Stimulated activated memory B cell treated with anti-CD40 and anti-IgM and Interleukin-4, amounts not matched to agents 10 μg/mL and 1 μg/mL and 100 μg/mL, for 72 hours (primary cell): ENCODE measurements around the gene SLC37A1.
"Not testable (repeated sequence)": the region's sequence is repeated elsewhere in the genome, so short reads cannot be mapped to it uniquely, and the experiment has no call there.

ENCODE experiments used
- ATAC-seq: fragments of 150-1000 bp; cut with Tn5 transposase; 2 replicates; pipeline ENCODE4 v1.10.0; 2021
- H3K27ac Mint-ChIP-seq: one replicate; pipeline ENCODE4 v1.8.0; 2022; ENCODE audit warnings: mild to moderate bottlenecking, mixed read lengths
- H3K27me3 Mint-ChIP-seq: one replicate; pipeline ENCODE4 v1.8.0; 2022; ENCODE audit warnings: mixed read lengths
- H3K36me3 Mint-ChIP-seq: one replicate; pipeline ENCODE4 v1.8.0; 2022; ENCODE audit warnings: mixed read lengths
- H3K4me1 Mint-ChIP-seq: one replicate; pipeline ENCODE4 v1.8.0; 2022; ENCODE audit warnings: mixed read lengths
- H3K4me3 Mint-ChIP-seq: one replicate; pipeline ENCODE4 v1.8.0; 2022; ENCODE audit warnings: mild to moderate bottlenecking, moderate library complexity, mixed read lengths
- H3K9me3 Mint-ChIP-seq: one replicate; pipeline ENCODE4 v1.8.0; 2022; ENCODE audit warnings: mixed read lengths

SLC37A1 gene

GRCh38 chr21:42513151-42513984 lies at the start of gene SLC37A1:
Gene SLC37A1 (plus strand): TSS chr21:42513852. CDS start chr21:42518455, 4,603 bp downstream.
- Mint-ChIP-seq H3K4me3 (peak within 1 kb of the TSS; percentile 92), H3K27me3 (no peaks in the 10 kb centered on the region), H3K27ac (peak within 1 kb of the TSS; percentile 63), H3K9me3 (no peaks in the 10 kb centered on the region), H3K4me1 (peaks cover 48% of the 10 kb centered on the region), H3K36me3 (peaks cover 19% of the 10 kb centered on the region)
- ATAC-seq: peak; percentile 79

GRCh38 chr21:42463861-42464515 lies 49.7 kb upstream of the SLC37A1 start:
- Mint-ChIP-seq H3K36me3 (no peaks in the 10 kb centered on the region), H3K27me3 (no peaks in the 10 kb centered on the region), H3K4me1 (peaks cover 88% of the 10 kb centered on the region), H3K27ac (peak overlapping the region; percentile 85), H3K9me3 (peaks cover 6% of the 10 kb centered on the region), H3K4me3 (peak overlapping the region; percentile 29)
- ATAC-seq: no peak

GRCh38 chr21:42465008-42465802 lies 48.4 kb upstream of the SLC37A1 start:
- H3K27me3 Mint-ChIP-seq: no peaks in the 10 kb centered on the region
- H3K27ac Mint-ChIP-seq: peak overlapping the region; percentile 85
- peaks cover 6% of the 10 kb centered on the region for H3K9me3 Mint-ChIP-seq
- peak; percentile 69 for ATAC-seq
- H3K4me1 Mint-ChIP-seq: peaks cover 89% of the 10 kb centered on the region
- peak overlapping the region; percentile 30 for H3K4me3 Mint-ChIP-seq
- no peaks in the 10 kb centered on the region for H3K36me3 Mint-ChIP-seq

GRCh38 chr21:42465803-42466127 lies 47.9 kb upstream of the SLC37A1 start:
- H3K27me3 Mint-ChIP-seq: no peaks in the 10 kb centered on the region
- H3K4me3 Mint-ChIP-seq: no peak overlapping the region
- peaks cover 84% of the 10 kb centered on the region for H3K4me1 Mint-ChIP-seq
- H3K9me3 Mint-ChIP-seq: peaks cover 6% of the 10 kb centered on the region
- no peaks in the 10 kb centered on the region for H3K36me3 Mint-ChIP-seq
- H3K27ac Mint-ChIP-seq: peak overlapping the region; percentile 85
- no peak for ATAC-seq

GRCh38 chr21:42466700-42467099 lies 47.0 kb upstream of the SLC37A1 start:
- no peak overlapping the region for H3K4me3 Mint-ChIP-seq
- no peak for ATAC-seq
- no peaks in the 10 kb centered on the region for H3K27me3 Mint-ChIP-seq
- H3K36me3 Mint-ChIP-seq: no peaks in the 10 kb centered on the region
- peak overlapping the region; percentile 57 for H3K27ac Mint-ChIP-seq
- peaks cover 81% of the 10 kb centered on the region for H3K4me1 Mint-ChIP-seq
- peaks cover 6% of the 10 kb centered on the region for H3K9me3 Mint-ChIP-seq

GRCh38 chr21:42467140-42467983 lies 46.3 kb upstream of the SLC37A1 start:
- H3K9me3 Mint-ChIP-seq: peaks cover 6% of the 10 kb centered on the region
- H3K4me1 Mint-ChIP-seq: peaks cover 81% of the 10 kb centered on the region
- no peak for ATAC-seq
- H3K27ac Mint-ChIP-seq: peak overlapping the region; percentile 57
- H3K4me3 Mint-ChIP-seq: no peak overlapping the region
- no peaks in the 10 kb centered on the region for H3K36me3 Mint-ChIP-seq
- H3K27me3 Mint-ChIP-seq: no peaks in the 10 kb centered on the region

- no peak for ATAC-seq
- no peak overlapping the region for H3K4me3 Mint-ChIP-seq
- peaks cover 70% of the 10 kb centered on the region for H3K4me1 Mint-ChIP-seq
- no peaks in the 10 kb centered on the region for H3K36me3 Mint-ChIP-seq
- H3K27me3 Mint-ChIP-seq: peaks cover 1% of the 10 kb centered on the region
- H3K9me3 Mint-ChIP-seq: peaks cover 6% of the 10 kb centered on the region
- peak overlapping the region; percentile 66 for H3K27ac Mint-ChIP-seq
Measured at GRCh38 chr21:42468491-42469131, 45.0 kb upstream of the SLC37A1 start.

GRCh38 chr21:42469272-42469671 lies 44.4 kb upstream of the SLC37A1 start:
- Mint-ChIP-seq H3K4me3 (no peak overlapping the region), H3K36me3 (no peaks in the 10 kb centered on the region), H3K27ac (peak overlapping the region; percentile 66), H3K9me3 (no peaks in the 10 kb centered on the region), H3K27me3 (peaks cover 8% of the 10 kb centered on the region), H3K4me1 (peaks cover 70% of the 10 kb centered on the region)
- peak; percentile 65 for ATAC-seq

- Mint-ChIP-seq H3K4me1 (peaks cover 70% of the 10 kb centered on the region), H3K27ac (peak overlapping the region; percentile 66), H3K27me3 (peaks cover 12% of the 10 kb centered on the region)
- ATAC-seq, H3K36me3 Mint-ChIP-seq, H3K4me3 Mint-ChIP-seq, H3K9me3 Mint-ChIP-seq: not testable (repeated sequence)
Measured at GRCh38 chr21:42469726-42470125, 43.9 kb upstream of the SLC37A1 start.

- Mint-ChIP-seq H3K4me3 (no peak overlapping the region), H3K4me1 (peaks cover 71% of the 10 kb centered on the region), H3K9me3 (no peaks in the 10 kb centered on the region), H3K27ac (peak overlapping the region; percentile 16), H3K36me3 (no peaks in the 10 kb centered on the region), H3K27me3 (peaks cover 13% of the 10 kb centered on the region)
- ATAC-seq: no peak
Measured at GRCh38 chr21:42471206-42471605, 42.4 kb upstream of the SLC37A1 start.

- Mint-ChIP-seq H3K27me3 (peaks cover 13% of the 10 kb centered on the region), H3K9me3 (no peaks in the 10 kb centered on the region), H3K27ac (peak overlapping the region; percentile 16), H3K36me3 (no peaks in the 10 kb centered on the region), H3K4me1 (peaks cover 74% of the 10 kb centered on the region), H3K4me3 (no peak overlapping the region)
- no peak for ATAC-seq
Measured at GRCh38 chr21:42471716-42472330, 41.8 kb upstream of the SLC37A1 start.

- no peaks in the 10 kb centered on the region for H3K9me3 Mint-ChIP-seq
- no peak for ATAC-seq
- H3K36me3 Mint-ChIP-seq: no peaks in the 10 kb centered on the region
Measured at GRCh38 chr21:42472521-42472920, 41.1 kb upstream of the SLC37A1 start.

GRCh38 chr21:42473498-42474042 lies 40.1 kb upstream of the SLC37A1 start:
- Mint-ChIP-seq H3K27me3 (peaks cover 13% of the 10 kb centered on the region), H3K4me3 (peak overlapping the region; percentile 54), H3K4me1 (peaks cover 63% of the 10 kb centered on the region), H3K27ac (peak overlapping the region; percentile 90), H3K9me3 (no peaks in the 10 kb centered on the region), H3K36me3 (no peaks in the 10 kb centered on the region)
- ATAC-seq: no peak

More at GRCh38 chr21:42472521-42472920, 41.1 kb upstream of the SLC37A1 start:
- Mint-ChIP-seq H3K4me1 (peaks cover 69% of the 10 kb centered on the region), H3K27ac (peak overlapping the region; percentile 16), H3K27me3 (peaks cover 13% of the 10 kb centered on the region), H3K4me3 (no peak overlapping the region)
